ENCODE measurements around the gene LIN54.

Gene LIN54

DNA sequence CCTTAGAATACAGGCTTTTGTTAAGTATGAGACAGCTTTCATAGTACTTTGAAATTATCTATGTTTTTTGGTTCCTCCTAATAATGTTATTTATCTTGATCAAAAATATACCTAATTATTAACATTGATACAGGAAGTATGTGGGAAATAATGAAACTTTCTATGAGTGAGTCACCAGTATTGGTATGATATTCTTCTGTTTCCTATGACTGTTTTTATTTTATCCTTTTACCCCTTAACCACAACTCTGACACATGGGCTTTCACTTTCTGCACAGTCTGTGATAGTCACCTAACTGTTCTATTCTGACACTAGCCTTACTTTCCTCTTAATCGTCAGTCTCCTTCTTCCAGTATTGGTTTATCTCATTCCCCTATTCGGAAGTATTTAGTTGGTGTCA is 105.4 kb downstream of the LIN54 start:
- H3K9me3 ChIP-seq = no peaks in the 10 kb centered on the region
- H3K4me3 ChIP-seq = no peak overlapping the region
- in situ Hi-C loops (cut with MboI; ENCODE audit: low sequenced_read_pairs) = no loop called here
- H3K27me3 ChIP-seq (ENCODE audit: low read depth) = no peaks in the 10 kb centered on the region
- peaks cover 20% of the 10 kb centered on the region for H3K4me1 ChIP-seq
- H3K36me3 ChIP-seq (replicated peaks) = peaks cover 23% of the 10 kb centered on the region
- peak in 1 of 2 experiments; percentile 28 for DNase-seq (ENCODE audit: low spot score in 2 of 2)

DNA sequence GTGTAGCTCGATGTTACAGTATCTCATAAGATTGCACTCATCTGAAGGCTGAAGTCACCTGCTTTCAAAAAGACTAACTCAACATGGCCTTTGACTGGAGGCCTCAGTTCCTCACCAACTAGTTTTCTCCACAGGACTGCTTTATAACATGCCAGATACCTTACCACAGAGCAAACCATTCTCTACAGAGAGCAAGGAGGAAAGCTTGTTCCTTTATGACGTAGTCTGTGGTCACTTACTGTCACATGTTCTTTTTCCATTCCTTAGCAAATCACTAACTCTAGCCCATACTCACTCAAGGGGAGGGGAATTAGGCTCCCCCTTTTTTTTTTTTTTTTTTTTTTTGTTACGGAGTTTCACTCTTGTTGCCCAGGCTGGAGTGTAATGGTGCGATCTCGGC is 106.9 kb downstream of the LIN54 start:
- peaks cover 20% of the 10 kb centered on the region for H3K4me1 ChIP-seq
- H3K36me3 ChIP-seq (replicated peaks) = peaks cover 18% of the 10 kb centered on the region
- no peaks in the 10 kb centered on the region for H3K27me3 ChIP-seq (ENCODE audit: low read depth)
- H3K4me3 ChIP-seq = no peak overlapping the region
- no peak for DNase-seq (ENCODE audit: low spot score in 2 of 2)
- in situ Hi-C loops (cut with MboI; ENCODE audit: low sequenced_read_pairs) = no loop called here
- H3K9me3 ChIP-seq = no peaks in the 10 kb centered on the region

DNA sequence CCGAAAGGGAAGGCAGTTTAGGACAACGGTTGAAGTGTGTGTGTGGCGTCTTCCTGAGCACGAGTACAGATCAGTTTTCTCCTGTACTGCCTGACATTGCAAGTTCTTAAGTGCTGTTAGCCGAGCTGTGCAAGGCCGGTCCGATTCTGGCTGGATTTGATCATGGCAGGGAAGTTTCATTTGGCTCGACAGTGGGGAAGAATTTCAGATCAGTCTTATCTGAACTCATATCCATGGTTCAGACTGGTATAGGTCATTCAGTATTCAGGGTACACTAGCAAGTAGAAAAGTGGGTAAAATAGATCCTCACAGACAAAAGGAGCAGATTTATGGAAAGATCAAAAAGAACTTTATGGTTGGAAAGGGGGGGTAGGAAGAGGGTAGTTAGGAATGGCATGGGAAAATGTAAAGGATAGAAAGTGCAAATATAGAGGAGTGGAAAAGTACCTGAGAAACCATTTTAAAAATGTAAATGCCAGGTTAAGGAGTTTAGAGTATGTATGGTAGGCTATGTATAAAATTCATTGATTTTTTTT is 109.4 kb downstream of the LIN54 start:
- no peaks in the 10 kb centered on the region for H3K9me3 ChIP-seq
- DNase-seq (ENCODE audit: low spot score in 2 of 2) = no peak
- H3K27me3 ChIP-seq (ENCODE audit: low read depth) = no peaks in the 10 kb centered on the region
- peaks cover 23% of the 10 kb centered on the region for H3K4me1 ChIP-seq
- in situ Hi-C loops (cut with MboI; ENCODE audit: low sequenced_read_pairs) = no loop called here
- H3K4me3 ChIP-seq = peak overlapping the region; percentile 65
- H3K36me3 ChIP-seq (replicated peaks) = peaks cover 22% of the 10 kb centered on the region

DNA sequence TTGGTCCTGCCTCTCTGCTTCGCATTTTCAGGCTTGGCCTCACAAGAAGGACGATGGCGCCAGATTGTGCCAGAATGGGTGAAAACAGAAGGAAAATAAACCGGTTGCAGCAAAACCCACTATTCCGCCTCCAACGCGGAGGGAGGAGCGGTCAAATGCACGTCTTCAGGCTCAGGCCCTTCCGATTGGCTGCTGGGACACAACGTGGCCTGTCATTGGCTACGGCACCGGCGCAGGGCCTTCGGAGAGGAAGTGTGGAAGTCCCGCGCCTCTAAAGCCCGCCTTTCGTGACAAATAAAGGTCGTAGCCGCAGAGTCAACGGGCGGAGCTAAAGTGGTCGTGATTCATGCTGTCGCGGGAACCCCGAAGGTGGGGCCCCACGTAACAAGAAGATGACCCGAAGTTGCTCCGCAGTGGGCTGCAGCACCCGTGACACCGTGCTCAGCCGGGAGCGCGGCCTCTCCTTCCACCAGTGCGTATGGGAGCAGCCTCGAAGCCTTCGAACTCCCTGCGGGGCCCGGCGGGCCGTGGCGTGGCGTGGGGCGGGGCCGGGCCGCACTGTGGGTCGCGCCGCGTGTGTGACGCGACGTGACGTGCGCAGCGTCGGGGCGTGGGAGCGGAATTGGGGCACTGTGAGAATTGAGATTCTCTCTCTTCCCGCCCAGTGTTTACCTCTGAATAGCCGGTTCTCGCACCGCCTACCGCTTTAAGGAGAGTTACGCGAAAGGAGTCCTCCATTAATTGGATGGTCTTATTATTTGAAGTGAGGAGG is 110.0 kb downstream of the LIN54 start, which contains the start of gene THAP9:
THAP9 (plus strand) TSS at position 325 of the 772 bp plus-strand sequence; CDS start at position 393, 68 bp downstream.
- H3K4me1 ChIP-seq = peaks cover 23% of the 10 kb centered on the region
- in situ Hi-C loops (cut with MboI; ENCODE audit: low sequenced_read_pairs) = no loop called here
- H3K36me3 ChIP-seq (replicated peaks) = peaks cover 27% of the 10 kb centered on the region

DNA sequence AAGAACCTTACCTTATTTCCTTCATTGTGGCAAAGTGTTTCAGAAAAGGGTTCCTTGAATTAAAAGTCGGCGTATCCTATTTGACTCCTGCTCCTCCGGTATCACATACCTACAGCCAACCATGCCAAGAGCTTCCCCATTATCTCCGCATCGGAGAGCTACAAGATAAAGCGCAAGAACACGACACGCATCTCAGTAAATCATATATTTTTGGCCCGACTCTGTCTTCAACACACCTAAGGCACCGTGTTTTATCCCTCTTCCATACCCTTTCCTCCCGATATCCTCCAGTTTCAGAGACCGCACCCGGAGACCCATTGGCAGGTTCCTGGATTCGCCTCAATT is 110.6 kb downstream of the LIN54 start:
- no peak for DNase-seq (ENCODE audit: low spot score in 2 of 2)
- Histone ChIP-seq H3K27me3 (ENCODE audit: low read depth) (no peaks in the 10 kb centered on the region), H3K4me1 (peaks cover 18% of the 10 kb centered on the region), H3K9me3 (no peaks in the 10 kb centered on the region), H3K4me3 (peak overlapping the region; percentile 65), H3K36me3 (replicated peaks) (peaks cover 33% of the 10 kb centered on the region)
- in situ Hi-C loops (cut with MboI; ENCODE audit: low sequenced_read_pairs) = no loop called here

More for the DNA sequence above, 110.0 kb downstream of the LIN54 start, which contains the start of gene THAP9:
- DNase-seq (ENCODE audit: low spot score in 2 of 2) = peak; percentile 98
- no peaks in the 10 kb centered on the region for H3K9me3 ChIP-seq
- peak within 1 kb of the TSS; percentile 65 for H3K4me3 ChIP-seq
- no peaks in the 10 kb centered on the region for H3K27me3 ChIP-seq (ENCODE audit: low read depth)

DNA sequence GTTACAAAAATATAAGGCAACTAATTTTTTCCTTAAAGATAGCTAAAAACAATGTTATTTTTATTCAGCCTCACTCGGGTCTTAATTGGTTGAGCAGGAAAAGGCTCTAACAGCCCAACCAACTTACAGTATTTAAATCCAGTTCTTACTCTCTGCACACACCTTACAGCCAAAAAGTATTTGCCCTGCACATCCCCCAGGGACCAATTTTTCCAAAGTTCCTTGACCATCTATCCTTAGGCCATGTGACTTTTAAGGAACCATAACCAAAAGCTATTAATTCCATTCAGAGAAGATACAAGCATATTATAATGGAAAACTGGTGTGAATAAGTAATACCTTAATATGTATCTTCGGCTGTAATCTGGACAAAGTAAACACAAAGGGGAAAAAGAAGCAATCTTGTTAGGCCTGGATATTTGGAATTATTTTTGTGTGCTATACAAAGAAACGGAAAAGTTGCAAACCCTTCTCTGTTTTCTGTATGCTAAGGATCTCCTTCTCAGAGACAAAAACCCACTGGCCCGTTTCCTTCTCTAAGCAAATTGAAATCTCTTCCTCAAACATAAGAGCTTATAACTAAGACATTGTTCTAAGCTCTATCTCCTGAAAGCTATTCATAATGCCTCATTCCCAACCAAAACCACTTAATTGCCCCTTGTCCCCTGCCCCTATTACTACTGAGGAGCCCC is 111.1 kb downstream of the LIN54 start:
- Histone ChIP-seq H3K27me3 (ENCODE audit: low read depth) (no peaks in the 10 kb centered on the region), H3K4me1 (peaks cover 13% of the 10 kb centered on the region), H3K9me3 (no peaks in the 10 kb centered on the region), H3K4me3 (peak overlapping the region; percentile 65), H3K36me3 (replicated peaks) (peaks cover 38% of the 10 kb centered on the region)
- DNase-seq (ENCODE audit: low spot score in 2 of 2) = peak; percentile 37 to 45
- in situ Hi-C loops (cut with MboI; ENCODE audit: low sequenced_read_pairs) = loop anchor here (10.0 kb wide), 1 partner anchor 115 kb away; the partner anchor contains the start of gene LIN54

DNA sequence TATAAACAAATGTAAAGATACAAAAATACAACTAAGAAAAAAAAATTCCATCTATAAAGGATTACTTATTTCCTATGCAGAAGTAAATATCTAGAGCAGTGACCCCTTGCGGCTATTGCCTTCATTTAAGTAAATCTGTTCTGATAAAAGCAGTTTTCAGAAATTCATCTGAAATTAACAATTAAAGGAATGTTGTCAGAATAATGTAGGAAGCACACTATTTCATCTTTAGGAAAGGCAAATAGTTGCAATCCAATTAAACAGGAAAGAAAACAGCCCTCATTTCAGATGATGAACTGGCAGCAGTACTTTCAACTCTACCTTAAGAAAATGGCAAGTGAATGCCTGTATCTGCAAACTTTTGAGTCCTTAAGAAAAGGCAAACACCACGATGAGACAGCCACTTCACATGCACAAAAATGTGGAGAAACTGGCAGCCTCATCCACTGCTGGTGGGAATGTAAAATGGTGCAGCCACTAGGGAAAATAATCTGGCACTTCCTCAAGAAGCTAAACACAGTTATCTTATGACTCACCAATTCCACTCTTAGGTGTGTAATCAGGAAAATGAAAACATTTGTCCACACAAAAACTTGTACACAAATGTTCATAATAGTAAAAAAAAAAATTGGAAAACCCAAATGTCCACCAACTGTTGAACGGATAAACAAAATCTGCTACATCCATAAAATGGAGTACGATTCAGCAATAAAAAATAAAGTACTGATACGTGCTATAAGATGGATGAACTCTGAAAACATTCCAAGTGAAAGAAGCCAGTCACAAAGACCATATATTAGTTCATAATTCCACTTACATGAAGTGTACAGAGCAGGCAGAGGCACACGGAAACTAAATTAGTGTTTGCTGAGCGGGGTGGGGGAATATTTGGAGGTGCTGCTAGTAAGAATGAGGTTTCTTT is 112.0 kb downstream of the LIN54 start:
- no peaks in the 10 kb centered on the region for H3K9me3 ChIP-seq
- H3K36me3 ChIP-seq (replicated peaks) = peaks cover 47% of the 10 kb centered on the region
- no peaks in the 10 kb centered on the region for H3K27me3 ChIP-seq (ENCODE audit: low read depth)
- in situ Hi-C loops (cut with MboI; ENCODE audit: low sequenced_read_pairs) = loop anchor here (10.0 kb wide), 1 partner anchor 116 kb away; the partner anchor contains the start of gene LIN54
- H3K4me3 ChIP-seq = peak overlapping the region; percentile 65
- no peak for DNase-seq (ENCODE audit: low spot score in 2 of 2)
- peaks cover 10% of the 10 kb centered on the region; the same call in 1 of the 2 replicates for H3K4me1 ChIP-seq

DNA sequence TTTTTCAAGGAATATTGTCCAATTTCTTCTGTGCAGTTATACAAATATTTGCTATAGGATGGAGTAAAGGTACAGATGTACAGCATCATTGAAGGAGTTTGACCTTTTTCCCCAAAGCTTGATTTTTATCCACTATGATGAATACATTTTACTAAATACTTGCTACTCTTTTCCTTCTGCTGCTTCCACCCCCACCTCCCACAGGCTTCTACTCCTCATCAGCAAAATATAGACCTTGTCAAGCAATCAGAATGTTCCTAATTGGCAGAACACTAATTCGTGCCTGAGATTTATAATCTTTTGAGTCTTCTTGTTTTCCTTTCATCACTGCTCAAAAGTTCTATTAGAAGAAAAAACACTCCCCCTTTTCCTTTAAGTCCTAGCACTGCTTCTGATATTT is 113.9 kb downstream of the LIN54 start:
- DNase-seq (ENCODE audit: low spot score in 2 of 2) = no peak
- in situ Hi-C loops (cut with MboI; ENCODE audit: low sequenced_read_pairs) = loop anchor here (10.0 kb wide), 1 partner anchor 118 kb away; the partner anchor contains the start of gene LIN54

DNA sequence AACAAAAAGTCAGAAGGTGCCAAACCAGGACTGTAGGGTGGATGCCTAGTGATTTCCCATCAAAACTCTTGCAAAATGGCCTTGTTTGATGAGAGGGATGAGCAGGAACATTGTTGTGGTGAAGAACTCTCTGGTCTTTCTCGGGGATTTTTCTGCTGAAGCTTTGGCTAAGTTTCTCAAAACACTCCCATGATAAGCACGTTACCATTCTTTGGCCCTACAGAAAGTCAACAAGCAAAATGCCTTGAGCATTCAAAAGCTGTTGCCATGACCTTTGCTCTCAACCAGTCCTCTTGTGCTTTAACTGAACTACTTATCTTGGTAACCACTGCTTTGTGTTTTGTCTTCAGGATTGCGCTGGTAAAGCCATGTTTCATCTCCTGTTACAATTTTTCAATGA is 116.7 kb downstream of the LIN54 start:
- in situ Hi-C loops (cut with MboI; ENCODE audit: low sequenced_read_pairs) = loop anchor here (10.0 kb wide), 1 partner anchor 121 kb away; the partner anchor contains the start of gene LIN54
- peaks cover 62% of the 10 kb centered on the region for H3K36me3 ChIP-seq (replicated peaks)
- no peak for DNase-seq (ENCODE audit: low spot score in 2 of 2)

More for the DNA sequence above, 113.9 kb downstream of the LIN54 start:
- H3K27me3 ChIP-seq (ENCODE audit: low read depth) = no peaks in the 10 kb centered on the region
- H3K4me3 ChIP-seq = no peak overlapping the region
- H3K4me1 ChIP-seq = peaks cover 14% of the 10 kb centered on the region
- peaks cover 56% of the 10 kb centered on the region for H3K36me3 ChIP-seq (replicated peaks)
- H3K9me3 ChIP-seq = no peaks in the 10 kb centered on the region

DNA sequence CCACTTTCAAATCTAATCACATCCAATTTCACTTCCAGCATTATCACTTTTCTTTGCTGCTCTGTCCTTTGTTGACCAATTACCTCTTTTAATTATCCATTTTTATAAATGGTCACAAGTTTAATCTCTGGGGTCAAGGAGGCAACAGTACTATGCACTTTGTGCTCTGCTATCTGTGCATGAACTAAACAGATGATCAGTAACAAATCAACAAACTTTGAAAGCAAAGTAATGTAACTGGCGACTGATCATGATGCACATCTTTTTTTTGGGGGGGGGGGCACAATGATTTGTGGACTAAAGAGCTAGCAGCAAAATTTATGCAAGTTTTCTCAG is 118.2 kb downstream of the LIN54 start:
- Histone ChIP-seq H3K36me3 (replicated peaks) (peaks cover 56% of the 10 kb centered on the region), H3K9me3 (no peaks in the 10 kb centered on the region), H3K4me3 (no peak overlapping the region), H3K4me1 (peaks cover 17% of the 10 kb centered on the region), H3K27me3 (ENCODE audit: low read depth) (no peaks in the 10 kb centered on the region)
- in situ Hi-C loops (cut with MboI; ENCODE audit: low sequenced_read_pairs) = loop anchor here (10.0 kb wide), 1 partner anchor 122 kb away; the partner anchor contains the start of gene LIN54
- no peak for DNase-seq (ENCODE audit: low spot score in 2 of 2)

More for the DNA sequence above, 116.7 kb downstream of the LIN54 start:
- H3K4me3 ChIP-seq = no peak overlapping the region
- H3K27me3 ChIP-seq (ENCODE audit: low read depth) = no peaks in the 10 kb centered on the region
- no peaks in the 10 kb centered on the region for H3K9me3 ChIP-seq
- H3K4me1 ChIP-seq = peaks cover 13% of the 10 kb centered on the region

DNA sequence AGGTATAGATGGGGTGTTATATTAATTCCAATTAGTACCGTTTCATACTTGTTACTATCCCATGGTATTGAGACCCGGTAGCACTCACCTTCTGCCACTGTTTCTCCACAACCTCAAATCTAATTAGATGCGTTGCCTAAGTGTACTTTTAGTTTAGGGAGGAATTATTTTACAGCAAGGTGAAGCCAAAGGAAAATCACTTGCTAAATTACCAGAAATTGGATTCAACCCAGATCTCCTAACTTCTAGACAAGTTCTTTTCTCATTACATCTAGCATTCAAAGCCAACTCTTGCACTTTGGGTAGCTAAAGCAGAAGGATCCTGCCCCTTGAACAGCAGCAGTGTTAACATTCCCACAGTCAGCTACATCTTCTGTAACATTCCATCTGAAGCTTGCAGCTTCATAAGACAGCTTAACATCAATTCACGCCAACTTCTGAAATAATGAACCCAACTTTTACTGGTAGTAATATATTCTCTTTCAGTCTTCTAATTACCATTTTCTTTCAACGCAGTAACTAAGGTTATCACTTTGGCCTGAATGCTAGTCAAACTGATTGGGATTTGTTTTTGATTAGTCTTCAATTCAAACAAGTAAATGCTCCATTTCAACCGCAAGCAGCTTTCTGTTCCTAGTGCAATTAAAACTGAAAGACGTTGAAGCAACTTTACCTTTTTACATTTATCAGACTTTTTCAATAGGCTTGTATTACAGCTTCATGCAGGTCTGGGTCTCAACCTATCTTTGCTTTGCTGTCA is 118.7 kb downstream of the LIN54 start:
- H3K4me1 ChIP-seq = peaks cover 22% of the 10 kb centered on the region
- in situ Hi-C loops (cut with MboI; ENCODE audit: low sequenced_read_pairs) = loop anchor here (10.0 kb wide), 1 partner anchor 123 kb away; the partner anchor contains the start of gene LIN54
- DNase-seq (ENCODE audit: low spot score in 2 of 2) = no peak

DNA sequence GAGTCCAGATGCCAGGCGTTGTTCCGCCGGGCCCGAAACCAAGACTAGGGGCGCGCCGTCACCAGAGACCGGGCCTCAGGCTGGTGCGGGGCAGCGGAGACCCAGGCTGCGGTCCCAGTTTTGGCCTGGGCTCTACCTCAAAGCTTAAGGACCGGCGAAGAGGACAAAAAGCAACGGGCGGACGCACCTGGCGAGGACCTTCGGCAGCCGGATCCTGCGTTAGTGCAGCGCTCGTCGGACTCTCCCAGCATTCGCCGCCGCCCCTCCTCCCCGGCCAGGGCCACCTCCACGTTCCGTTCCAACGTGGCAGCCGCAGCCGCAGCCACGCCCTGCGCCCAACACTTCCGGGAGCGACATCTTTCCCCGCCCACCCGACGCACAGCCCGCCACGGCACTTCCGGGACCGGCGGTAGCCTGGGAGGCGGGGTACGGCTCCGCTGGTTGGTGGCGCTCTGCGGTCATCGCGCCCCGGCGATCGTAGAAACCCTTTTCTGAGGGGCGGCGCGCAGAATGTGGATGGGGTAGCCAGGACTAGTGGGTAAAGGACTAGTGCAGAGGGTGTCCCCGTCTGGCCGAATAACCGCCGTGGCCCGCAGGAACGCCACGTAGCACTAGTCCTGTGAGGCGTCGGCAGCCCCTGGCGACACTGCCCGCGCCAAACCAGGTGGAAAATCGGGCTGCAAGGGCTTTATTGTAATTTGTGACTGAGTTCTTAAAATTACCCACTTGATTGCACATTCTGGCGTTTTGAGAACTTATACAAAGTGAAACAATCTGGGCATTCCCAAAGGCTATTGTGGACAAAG is 119.5 kb downstream of the LIN54 start, which contains the start of gene SEC31A:
SEC31A (minus strand) TSS at position 253 of the 806 bp plus-strand sequence. CDS start 9,217 bp downstream, outside the sequence.
- Histone ChIP-seq H3K27me3 (ENCODE audit: low read depth) (no peaks in the 10 kb centered on the region), H3K4me1 (peaks cover 30% of the 10 kb centered on the region), H3K4me3 (peak within 1 kb of the TSS; percentile 99), H3K9me3 (no peaks in the 10 kb centered on the region), H3K36me3 (replicated peaks) (peaks cover 43% of the 10 kb centered on the region)
- peak; percentile 92 to 98 for DNase-seq (ENCODE audit: low spot score in 2 of 2)
- in situ Hi-C loops (cut with MboI; ENCODE audit: low sequenced_read_pairs) = loop anchor here (10.0 kb wide), 1 partner anchor 124 kb away; the partner anchor contains the start of gene LIN54

More for the DNA sequence above, 118.7 kb downstream of the LIN54 start:
- Histone ChIP-seq H3K9me3 (no peaks in the 10 kb centered on the region), H3K27me3 (ENCODE audit: low read depth) (no peaks in the 10 kb centered on the region), H3K36me3 (replicated peaks) (peaks cover 51% of the 10 kb centered on the region), H3K4me3 (peak overlapping the region; percentile 99)
